ENCODE measurements around the gene ANKS3. TPM values are rescaled to one million over a fixed set of nuclear protein-coding genes. Genes with fewer than 3 reads are reported as not detected.

Gene ANKS3
- total and polyA plus RNA-seq, 2 of the 8 experiments (the other 6 are each of a cell fraction or from before 2014, with no cell fraction given) = 15.5 to 23.9 TPM

DNA sequence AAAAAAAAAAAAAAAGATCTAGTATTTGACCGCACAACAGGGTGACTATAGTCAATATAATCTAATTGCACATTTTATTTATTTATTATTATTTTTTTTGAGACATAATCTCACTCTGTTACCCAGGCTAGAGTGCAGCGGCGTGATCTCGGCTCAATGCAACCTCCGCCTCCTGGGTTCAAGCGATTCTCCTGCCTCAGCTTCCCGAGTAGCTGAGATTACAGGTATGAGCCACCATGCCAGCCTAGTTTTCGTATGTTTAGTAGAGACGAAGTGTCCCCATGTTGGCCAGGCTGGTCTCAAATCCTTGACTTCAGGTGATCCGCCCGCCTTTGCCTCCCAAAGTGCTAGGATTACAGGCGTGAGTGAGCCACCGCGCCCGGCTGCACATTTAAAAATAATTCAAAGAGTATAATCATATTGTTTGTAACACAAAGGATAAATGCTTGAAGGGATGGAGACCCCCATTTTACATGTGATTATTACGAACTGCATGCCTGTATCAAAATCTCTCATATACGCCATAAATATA is 794 bp downstream of the ANKS3 start (continued):
- TF ChIP-seq, protein P1, sequence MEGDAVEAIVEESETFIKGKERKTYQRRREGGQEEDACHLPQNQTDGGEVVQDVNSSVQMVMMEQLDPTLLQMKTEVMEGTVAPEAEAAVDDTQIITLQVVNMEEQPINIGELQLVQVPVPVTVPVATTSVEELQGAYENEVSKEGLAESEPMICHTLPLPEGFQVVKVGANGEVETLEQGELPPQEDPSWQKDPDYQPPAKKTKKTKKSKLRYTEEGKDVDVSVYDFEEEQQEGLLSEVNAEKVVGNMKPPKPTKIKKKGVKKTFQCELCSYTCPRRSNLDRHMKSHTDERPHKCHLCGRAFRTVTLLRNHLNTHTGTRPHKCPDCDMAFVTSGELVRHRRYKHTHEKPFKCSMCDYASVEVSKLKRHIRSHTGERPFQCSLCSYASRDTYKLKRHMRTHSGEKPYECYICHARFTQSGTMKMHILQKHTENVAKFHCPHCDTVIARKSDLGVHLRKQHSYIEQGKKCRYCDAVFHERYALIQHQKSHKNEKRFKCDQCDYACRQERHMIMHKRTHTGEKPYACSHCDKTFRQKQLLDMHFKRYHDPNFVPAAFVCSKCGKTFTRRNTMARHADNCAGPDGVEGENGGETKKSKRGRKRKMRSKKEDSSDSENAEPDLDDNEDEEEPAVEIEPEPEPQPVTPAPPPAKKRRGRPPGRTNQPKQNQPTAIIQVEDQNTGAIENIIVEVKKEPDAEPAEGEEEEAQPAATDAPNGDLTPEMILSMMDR (IDR thresholded peaks at IDR 0.05; ENCODE audit: control extremely low read depth in 1 of 3, insufficient read depth in 1 of 3, low read depth in 1 of 3, low read length in 3 of 3) = no peak
- no peak for TF ChIP-seq NRF1 (IDR thresholded peaks at IDR 0.05; ENCODE audit: low read depth, low read length)

All from H1 (cell line).